HCT116 (cell line): ENCODE measurements around the gene IFRD2.

Experiments used
- CTCF ChIP-seq, 3 experiments: fragments of 200-600 bp in 1 of 3; sonication (generic) in 1 of 3; IDR thresholded peaks in 2 of 3; conservative IDR thresholded peaks in 1 of 3; 2 replicates each; pipeline ENCODE4 v1.5.1; 2012 to 2017; ENCODE audit warnings: low read depth in 2 of 3, low read length in 2 of 3, antibody characterized with exemption in 1 of 3, borderline replicate concordance in 1 of 3, control low read depth in 1 of 3, mild to moderate bottlenecking in 1 of 3, mixed read lengths in 1 of 3, mixed run types in 1 of 3, moderate library complexity in 1 of 3; ENCODE audit not compliant: insufficient read depth in 1 of 3
- EZH2phosphoT487 ChIP-seq: fragments of 200-600 bp; IDR thresholded peaks from 2 replicates; pipeline ENCODE4 v1.6.1; 2018; ENCODE audit warnings: antibody characterized with exemption, borderline replicate concordance
- MAX ChIP-seq: IDR thresholded peaks from 2 replicates; pipeline ENCODE4 v1.6.1; 2012
- POLR2AphosphoS5 ChIP-seq: IDR thresholded peaks from 2 replicates; pipeline ENCODE4 v1.6.1; 2011; ENCODE audit warnings: mild to moderate bottlenecking, low read depth, low read length, moderate library complexity
- SIN3A ChIP-seq: IDR thresholded peaks from 2 replicates; pipeline ENCODE4 v1.6.1; 2012; ENCODE audit warnings: low read depth
- TCF7L2 ChIP-seq: IDR thresholded peaks from 2 replicates; pipeline ENCODE4 v1.7.0; 2011; ENCODE audit warnings: borderline replicate concordance, inconsistent platforms; ENCODE audit not compliant: insufficient read depth, insufficient read length; ENCODE audit errors: extremely low read depth

- TF ChIP-seq SIN3A (no peak), EZH2phosphoT487 (no peak), CTCF (IDR thresholded peaks at IDR 0.05 in 2 of 3, conservative IDR thresholded peaks at IDR 0.05 in 1 of 3; ENCODE audit: borderline replicate concordance in 1 of 3, insufficient read depth in 1 of 3, low read depth in 2 of 3, low read length in 2 of 3) (no peak), MAX (no peak), POLR2AphosphoS5 (peak; percentile 87; the same call in 1 of the 2 replicates), TCF7L2 (no peak)
These were observed at the start of gene IFRD2 for GRCh38 chr3:50292159-50293078.
